Cerebellar cortex (tissue), 1 donor: ENCODE data around the gene AGER.
A peak's percentile ranks its signal among the peaks of the same experiment; 100 is the strongest.

Experiments
- DNase-seq: peaks from one replicate; pipeline ENCODE4 v3.0.0-alpha.2; 2015; ENCODE audit warnings: low spot score

Gene AGER

DNA sequence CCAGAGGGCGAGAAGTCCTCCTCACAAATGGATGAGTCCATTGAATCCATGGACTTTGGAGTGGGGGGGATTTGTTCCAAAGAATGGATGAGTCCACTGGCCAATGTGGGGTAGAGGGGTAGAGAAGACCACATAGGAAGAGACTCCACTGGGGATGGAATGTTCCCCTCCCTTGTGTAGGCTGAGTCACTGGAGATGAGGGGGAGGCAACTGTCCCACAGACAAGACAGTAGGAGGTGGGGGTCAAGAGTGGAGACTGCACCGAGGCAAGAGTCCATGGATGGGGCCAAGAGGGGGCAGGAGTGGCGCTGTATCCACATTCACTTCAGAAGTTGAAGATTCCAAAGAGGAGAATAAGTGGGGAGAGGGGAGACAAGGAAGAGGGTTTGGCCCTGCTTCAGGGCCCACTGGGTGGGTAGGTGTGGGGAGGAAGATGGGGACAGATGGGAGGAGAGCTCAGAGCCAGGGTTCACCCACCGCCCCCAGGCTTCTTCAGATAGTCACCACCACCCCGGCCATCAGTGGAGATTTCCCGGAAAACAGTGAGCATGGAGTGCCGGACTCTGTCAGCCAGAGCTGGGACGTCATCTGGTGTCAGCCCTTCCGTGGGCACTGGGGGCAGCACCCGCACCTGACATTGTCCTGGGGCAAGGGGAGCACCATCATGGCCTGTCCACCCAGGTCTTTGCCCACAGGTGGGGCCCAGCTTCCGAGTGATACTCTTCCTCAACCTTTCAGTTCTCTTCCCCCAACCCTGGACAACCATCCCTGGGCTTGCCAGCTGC lies 15.1 kb downstream of the AGER start:
- no peak for DNase-seq

GRCh38 chr6:32168350-32168749 lies 15.7 kb downstream of the AGER start:
- DNase-seq, result no peak

GRCh38 chr6:32167761-32168262 lies 16.2 kb downstream of the AGER start:
- no peak for DNase-seq

GRCh38 chr6:32167154-32167760 lies 16.8 kb downstream of the AGER start:
- DNase-seq, result no peak

DNA sequence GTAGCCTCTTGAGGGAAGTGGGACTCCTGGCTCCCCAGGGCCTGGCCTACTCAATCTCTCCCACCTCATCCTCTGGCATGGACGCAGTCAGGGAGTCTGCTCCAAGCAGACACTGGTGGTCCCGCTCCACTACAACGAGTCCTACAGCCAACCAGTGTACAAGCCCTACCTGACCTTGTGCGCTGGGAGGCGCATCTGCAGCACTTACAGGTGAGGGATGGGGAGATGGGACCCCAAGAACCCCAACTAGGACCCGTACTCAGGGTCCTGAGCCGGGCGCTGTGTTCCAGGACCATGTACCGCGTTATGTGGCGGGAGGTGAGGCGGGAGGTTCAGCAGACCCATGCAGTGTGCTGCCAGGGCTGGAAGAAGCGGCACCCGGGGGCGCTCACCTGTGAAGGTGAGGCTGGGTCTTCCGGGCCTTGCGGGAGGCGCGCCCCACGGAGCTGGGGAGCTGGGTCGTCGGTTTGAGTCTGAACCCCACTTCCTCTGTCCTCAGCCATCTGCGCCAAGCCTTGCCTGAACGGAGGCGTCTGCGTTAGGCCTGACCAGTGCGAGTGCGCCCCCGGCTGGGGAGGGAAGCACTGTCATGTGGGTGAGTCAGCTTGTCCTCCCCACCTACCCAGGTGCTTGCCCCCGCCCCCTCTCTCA lies 17.5 kb downstream of the AGER start:
- no peak for DNase-seq

- DNase-seq, result no peak
Observed at GRCh38 chr6:32164295-32164694, 19.8 kb downstream of the AGER start, which contains the start of gene EGFL8. TSS of gene EGFL8 (plus strand) at chr6:32164595. CDS start at chr6:32166166, 1,571 bp downstream.

DNA sequence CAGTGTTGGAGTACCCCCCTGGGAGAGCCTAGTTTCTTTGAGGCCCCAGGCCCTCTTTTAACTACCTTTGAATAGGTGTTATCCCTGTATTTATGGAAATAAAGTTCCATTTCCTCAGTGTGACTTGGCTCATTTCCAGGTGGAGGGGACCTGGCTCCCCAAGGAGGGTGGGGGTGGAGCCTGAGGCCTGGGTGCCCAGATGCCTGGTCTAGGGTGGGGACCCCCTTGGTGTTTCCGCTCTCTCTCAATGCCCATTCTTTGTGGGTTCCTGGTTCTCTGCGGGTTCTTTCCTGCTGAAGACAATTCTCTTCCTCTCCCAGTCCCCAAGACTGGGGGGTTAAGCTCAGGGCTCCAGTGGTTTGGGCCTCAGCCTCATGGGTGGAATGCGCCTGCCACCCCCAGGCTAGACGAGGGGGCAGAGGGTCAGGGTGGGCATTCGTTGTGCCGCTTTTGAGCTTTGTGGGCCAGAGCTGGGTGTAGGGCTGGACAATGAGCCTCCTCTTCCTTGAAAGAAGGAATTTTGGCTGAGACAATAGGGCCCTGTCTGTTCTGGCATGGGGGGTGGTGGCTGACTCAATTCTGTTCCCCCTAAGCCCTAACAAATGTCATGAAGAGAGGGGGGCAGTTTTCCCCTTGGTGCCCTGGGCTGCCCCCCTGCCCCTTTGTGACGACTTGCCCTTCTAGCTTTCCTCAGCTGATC lies 20.3 kb downstream of the AGER start:
- DNase-seq, result no peak

- DNase-seq, result no peak
Observed at GRCh38 chr6:32158052-32158451, 26.0 kb downstream of the AGER start.

- DNase-seq, result no peak
Observed at GRCh38 chr6:32156891-32157290, 27.2 kb downstream of the AGER start.

GRCh38 chr6:32154514-32155161 lies 29.4 kb downstream of the AGER start:
- peak; percentile 68 for DNase-seq

DNA sequence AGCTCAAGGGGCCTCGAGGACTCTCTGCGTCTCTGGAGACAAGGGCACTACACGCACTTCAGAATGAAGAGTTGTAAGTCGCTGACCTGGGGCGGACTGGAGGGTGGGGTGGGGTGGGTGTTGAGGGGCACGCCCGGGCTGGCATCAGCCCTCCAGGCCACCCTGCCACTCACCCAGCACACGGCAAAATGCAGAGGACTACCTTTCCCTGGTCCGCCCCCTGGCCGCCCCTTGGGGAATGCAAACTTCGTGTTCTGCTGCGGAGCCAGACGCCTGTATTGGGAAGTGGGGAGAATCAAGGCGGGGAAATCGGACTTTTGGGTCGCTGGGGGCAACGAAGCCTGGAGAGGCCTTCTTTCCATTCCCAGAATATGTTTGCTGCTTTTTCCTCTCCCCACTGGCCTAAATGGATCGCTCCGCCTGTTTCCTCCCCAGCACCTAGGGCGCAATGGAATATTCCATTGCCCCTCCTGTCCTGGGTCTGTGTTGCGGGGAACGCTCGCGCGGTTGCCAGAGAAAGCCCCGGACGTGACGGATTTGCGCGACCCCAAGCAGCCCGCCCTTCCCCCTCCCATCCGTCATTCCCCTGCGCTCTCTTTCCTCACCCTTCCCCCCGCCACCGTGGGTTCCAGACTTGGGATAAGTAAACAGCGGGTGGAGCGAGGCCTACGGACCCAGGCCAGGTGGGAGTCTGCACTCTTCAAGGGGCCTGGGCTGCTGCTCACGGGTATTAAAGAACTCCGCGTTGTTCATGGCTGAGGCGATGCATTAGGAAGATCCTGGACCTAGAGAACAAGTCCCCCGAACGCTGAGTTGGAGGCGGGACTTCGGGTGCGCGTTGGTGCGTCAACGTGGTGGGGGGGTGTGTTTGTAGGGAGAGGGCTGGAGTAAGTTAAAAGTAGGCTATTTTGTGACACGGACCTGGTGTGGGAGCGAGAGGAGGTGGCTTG lies 30.2 kb downstream of the AGER start, which contains the start of gene PPT2:
PPT2 (plus strand) TSS at position 578 of the 950 bp plus-strand sequence. CDS start 454 bp downstream, outside the sequence.
- DNase-seq, result peak; percentile 96

DNA sequence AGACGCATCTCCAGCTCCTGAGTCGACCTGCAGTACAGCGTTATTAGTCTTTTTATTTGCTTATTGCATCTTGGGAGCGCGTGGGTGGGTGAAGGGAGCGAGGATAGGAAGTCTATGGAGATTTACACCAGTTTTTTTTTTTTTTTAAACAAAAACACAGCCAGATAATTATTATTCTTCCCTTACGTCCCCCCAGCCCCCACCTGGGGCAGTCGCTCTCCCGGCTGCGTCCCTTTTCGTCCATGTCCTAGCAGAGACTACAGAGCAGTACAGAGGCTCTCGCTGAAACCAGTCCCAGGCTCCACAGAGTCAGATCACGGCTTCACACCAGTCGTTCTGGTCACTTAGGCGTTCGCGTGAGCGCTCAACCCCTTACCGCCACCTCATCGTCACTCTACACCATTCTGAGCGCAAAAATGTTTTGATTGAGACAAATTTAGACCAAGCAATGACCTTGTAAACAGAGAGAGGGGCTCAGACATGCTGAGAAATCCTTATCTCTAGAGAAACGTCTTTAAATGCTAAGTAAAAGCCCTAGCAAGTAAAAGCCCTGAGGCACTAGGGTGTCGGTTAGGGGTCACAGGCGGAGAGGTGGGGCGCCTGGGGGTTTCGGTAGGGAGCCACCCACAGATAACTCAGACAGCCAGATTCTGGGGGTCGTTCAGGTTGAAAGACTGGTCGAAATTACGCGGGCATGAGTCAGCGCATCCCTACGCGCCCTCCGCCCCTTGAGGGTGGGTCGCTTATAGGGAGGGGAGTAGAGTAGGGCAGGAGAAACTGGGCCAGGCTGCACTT lies 31.1 kb downstream of the AGER start:
- DNase-seq, result peak; percentile 74

- DNase-seq, result peak; percentile 56
Observed at GRCh38 chr6:32151863-32152768, 31.9 kb downstream of the AGER start, which contains the start of gene PRRT1. TSS of gene PRRT1 (minus strand) at chr6:32151939. CDS start at chr6:32151827, 112 bp downstream.

DNA sequence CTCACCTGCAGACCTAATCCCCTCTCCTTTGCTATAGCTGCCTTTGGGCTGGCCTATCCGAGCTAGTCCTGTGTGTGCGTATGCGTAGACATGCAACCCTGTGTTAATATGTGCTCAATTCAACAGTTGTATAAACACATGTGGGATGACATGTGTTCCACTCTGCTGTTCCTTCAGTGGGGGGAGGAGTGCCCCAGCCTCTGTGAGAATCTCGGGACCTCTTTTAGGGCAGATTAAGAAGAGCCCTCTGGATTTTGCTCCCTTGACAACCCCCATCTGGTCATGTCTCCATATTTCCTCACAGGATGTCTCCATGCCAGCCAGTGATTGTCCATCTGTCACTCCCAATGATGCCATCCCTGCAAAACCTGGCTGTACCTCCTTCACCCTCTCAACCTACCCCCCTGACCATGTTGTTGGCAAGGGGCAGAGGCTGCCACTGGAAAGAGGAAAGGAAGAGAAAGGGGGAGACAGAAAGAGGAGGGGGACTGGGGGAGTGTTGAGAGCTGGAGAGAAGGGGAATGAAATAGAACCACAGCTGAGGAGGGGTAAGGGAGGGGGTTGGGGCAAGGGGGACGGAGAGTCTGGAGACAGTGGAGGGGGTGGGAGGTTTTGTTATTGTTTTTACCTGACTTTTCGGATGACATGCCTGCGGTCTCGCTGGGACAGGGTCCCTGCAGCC lies 32.7 kb downstream of the AGER start:
- peak; percentile 94 for DNase-seq

DNA sequence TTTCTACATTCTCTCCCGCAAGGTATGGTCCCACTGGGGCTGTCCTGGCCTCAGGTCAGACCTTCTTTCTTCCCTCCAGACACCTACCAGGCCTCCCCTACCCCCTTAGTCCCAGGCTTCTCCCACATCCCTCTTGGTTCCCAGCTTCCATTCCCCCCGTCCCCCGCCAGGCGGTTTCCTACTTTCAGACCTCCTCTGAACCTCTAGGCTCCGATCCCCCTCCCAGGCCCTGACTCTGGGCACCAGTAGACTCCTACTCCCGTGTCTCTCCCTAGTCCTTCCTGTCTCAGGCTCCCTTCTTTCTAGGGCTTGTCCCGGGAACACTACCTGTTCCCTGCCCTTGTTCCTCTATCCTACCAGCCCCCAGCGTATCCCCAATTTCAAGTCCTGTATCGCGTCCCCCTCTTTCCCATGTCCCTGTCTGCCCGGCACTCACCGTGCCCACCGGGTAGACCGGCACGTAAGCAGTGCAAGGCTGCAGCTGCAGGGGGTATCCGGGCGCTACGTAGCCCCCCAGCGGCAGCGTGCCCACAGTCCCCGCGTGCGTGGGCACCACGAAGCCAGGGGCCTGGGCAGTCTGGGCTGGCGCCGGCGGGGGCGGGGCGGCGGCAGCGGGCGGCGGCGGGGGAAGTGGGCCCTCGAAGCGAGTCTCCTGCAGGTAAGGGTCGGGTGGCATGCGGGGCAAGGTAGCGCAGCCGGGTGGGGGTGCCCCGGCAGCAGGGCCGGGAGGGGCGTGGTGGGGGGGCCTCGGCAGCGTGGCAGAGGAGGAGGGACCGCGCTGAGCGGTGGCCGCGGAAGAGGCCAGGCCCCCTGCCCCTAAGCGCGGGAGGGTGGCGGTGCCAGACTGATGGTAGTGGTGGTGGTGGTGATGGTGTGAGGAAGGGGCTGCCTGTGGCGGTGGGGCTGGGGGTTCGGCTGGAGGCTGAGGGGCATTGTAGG lies 33.9 kb downstream of the AGER start:
- DNase-seq, result no peak

DNA sequence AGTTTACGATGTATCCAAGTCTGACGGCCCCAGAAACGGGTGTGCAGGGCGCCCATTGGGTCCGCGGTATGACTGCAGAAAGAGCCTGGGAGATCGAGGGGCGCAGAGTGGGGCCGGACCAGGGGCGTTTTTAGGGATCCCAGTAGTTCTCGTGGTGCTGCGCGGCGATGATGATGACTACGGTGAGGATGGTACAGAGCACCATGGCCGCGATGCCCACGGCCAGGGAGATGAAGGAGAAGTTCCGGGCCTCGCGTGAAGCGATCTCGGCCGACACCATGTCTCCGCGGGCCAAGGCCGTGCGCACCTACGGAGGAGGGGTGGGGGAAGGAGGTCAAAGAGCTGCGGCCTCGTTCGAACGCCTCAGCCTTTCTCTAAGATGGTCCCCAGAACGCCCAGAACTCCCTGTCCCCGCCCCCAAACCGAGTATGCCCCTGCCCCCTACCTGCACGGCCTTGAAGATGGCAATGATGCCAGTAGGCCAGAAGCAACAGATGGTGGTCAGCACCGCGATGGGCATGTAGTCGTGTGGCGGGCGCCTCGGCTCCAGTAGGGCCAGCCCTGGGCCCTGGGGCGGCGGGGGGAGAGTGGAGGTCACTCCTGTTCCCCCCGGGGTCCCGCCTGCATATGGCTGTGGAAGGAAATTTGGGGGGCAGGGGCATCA lies 34.8 kb downstream of the AGER start:
- no peak for DNase-seq
